Hair follicular keratinocyte (primary cell): ENCODE results near the gene CHAMP1. TPM values are rescaled to one million over a fixed set of nuclear protein-coding genes. Genes with fewer than 3 reads are reported as not detected.

Experiments
- total RNA-seq: library from RNA; depleted of rRNA; stranded (reverse); fragments of >200 nt; gene quantifications from 2 replicates; pipeline ENCODE4 v1.2.3, GENCODE V29; 2015

Gene CHAMP1, protein sequence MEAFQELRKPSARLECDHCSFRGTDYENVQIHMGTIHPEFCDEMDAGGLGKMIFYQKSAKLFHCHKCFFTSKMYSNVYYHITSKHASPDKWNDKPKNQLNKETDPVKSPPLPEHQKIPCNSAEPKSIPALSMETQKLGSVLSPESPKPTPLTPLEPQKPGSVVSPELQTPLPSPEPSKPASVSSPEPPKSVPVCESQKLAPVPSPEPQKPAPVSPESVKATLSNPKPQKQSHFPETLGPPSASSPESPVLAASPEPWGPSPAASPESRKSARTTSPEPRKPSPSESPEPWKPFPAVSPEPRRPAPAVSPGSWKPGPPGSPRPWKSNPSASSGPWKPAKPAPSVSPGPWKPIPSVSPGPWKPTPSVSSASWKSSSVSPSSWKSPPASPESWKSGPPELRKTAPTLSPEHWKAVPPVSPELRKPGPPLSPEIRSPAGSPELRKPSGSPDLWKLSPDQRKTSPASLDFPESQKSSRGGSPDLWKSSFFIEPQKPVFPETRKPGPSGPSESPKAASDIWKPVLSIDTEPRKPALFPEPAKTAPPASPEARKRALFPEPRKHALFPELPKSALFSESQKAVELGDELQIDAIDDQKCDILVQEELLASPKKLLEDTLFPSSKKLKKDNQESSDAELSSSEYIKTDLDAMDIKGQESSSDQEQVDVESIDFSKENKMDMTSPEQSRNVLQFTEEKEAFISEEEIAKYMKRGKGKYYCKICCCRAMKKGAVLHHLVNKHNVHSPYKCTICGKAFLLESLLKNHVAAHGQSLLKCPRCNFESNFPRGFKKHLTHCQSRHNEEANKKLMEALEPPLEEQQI
- total RNA-seq, result 16.3 and 30.1 TPM in 2 replicates

DNA sequence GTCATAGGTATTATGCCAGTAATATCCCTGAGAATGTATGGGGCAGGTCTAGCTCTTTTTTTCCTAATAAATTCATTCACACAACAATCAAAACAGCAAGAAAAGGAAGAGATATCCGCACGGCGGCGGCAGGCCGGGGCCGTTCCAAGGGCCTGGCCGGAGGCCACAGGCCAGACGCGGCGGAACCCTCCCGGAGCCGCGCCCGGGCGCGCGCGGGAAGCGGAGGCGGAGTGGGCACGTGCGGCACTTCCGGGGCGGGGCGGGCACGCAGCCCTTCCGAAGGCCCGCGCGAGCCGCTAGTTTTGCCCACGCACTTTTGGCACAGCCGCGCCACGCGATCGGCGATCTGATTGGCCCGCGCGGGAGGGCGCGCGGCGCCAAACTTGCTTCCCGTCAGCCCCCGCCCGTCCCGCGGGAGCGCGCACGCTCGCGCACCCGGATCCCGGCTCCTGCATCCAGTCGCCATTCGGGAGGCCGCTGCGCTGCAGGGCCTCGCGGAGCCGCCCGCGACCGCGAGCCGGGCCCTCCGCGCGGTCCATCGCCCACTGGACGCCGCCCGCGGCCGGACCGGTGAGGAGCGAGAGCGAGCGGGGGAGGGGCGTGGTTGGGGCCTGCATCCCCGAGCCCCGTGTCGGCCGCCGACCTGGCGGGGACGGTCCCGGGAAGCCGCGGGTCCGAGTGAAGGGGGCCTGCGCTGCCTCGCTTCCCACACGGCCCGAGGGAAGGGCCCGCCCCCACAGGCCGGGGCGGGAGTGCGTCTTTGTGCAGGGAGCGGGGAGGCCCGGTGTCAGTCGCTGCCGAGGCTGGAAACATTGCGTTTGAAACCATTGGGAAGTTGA, at the start of gene CHAMP1:
CHAMP1 (plus strand) TSS at position 430 of the 839 bp plus-strand sequence. CDS start 9,340 bp downstream, outside the sequence.

DNA sequence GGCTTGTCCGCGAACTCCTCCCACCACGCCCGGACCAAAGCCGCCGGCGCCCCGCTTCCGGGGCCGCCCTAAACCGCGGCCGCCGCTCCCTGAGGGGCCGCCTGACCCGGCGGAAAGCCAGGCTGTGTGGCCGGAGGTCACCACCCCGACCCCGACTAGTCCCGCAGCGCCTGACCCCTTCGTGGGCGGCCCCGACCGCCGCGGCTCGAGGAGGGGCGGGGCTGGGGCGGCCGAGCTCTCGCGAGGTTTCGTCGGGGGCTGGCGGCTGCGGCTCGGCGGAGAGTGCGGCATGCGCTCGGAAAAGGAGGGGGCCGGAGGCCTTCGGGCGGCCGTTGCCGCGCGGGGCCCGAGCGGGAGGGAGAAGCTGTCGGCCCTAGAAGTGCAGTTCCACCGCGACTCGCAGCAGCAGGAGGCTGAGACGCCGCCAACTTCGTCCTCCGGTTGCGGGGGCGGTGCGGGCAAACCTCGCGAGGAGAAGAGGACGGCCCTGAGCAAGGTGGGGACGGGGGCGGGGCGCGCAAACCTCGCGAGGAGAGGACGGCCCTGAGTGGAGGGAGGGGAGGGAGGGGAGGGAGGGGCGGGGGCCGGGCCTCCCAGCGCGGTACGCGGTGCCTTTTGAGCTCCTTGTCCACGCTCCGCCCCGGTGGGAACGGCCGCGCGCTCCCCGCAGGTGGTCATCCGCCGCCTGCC, 32.8 kb upstream of the CHAMP1 start, which contains the start of gene UPF3A:
UPF3A (plus strand) TSS at position 251 of the 690 bp plus-strand sequence; CDS start at position 290, 39 bp downstream.

Other genes with a start within 250 kb of the CHAMP1 start
- gene RASA3, start 181.9 kb upstream of the CHAMP1 start, total RNA-seq, result 4.1 and 6.6 TPM in 2 replicates
- gene CFAP97D2, start 135.2 kb upstream of the CHAMP1 start, total RNA-seq, result not detected in 2 replicates
- 18.5 and 29.0 TPM in 2 replicates for gene CDC16, start 79.6 kb upstream of the CHAMP1 start, total RNA-seq
- 21.1 and 21.5 TPM in 2 replicates for gene UPF3A, start 32.9 kb upstream of the CHAMP1 start, total RNA-seq